Mucosa of rectum (tissue), 2 donors: Measurements from ENCODE around the gene CD163.
"Not testable (repeated sequence)": the region's sequence is repeated elsewhere in the genome, so short reads cannot be mapped to it uniquely, and the experiment has no call there.

ENCODE experiments used
- H3K27ac ChIP-seq, 2 donors: one replicate each; pipeline ENCODE4 v1.7.0; 2013; ENCODE audit warnings: inconsistent platforms in 2 of 2, low read depth in 2 of 2, low read length in 2 of 2
- H3K27me3 ChIP-seq, 2 donors: one replicate each; pipeline ENCODE4 v1.7.0; 2013; ENCODE audit warnings: low read length in 2 of 2; ENCODE audit not compliant: control insufficient read depth in 2 of 2, insufficient read depth in 2 of 2
- H3K36me3 ChIP-seq, 2 donors: one replicate each; pipeline ENCODE4 v1.7.0; 2013; ENCODE audit warnings: low read length in 2 of 2; ENCODE audit not compliant: control insufficient read depth in 2 of 2, insufficient read depth in 2 of 2
- H3K4me1 ChIP-seq, 2 donors: one replicate each; pipeline ENCODE4 v1.7.0; 2013; ENCODE audit warnings: low read length in 2 of 2, mild to moderate bottlenecking in 1 of 2; ENCODE audit not compliant: control insufficient read depth in 2 of 2, insufficient read depth in 2 of 2
- H3K4me3 ChIP-seq, 2 donors: one replicate each; pipeline ENCODE4 v1.7.0; 2013; ENCODE audit warnings: low read length in 2 of 2
- H3K9ac ChIP-seq, 2 donors: one replicate each; pipeline ENCODE4 v1.7.0; 2013; ENCODE audit warnings: low read length in 2 of 2, low read depth in 1 of 2, mild to moderate bottlenecking in 1 of 2
- H3K9me3 ChIP-seq, 2 donors: one replicate each; pipeline ENCODE4 v1.7.0; 2013; ENCODE audit warnings: low read length in 2 of 2; ENCODE audit not compliant: control insufficient read depth in 2 of 2
- donor health status: healthy.
- donor health status: Normal muscosa, but diverticular disease.

CD163 gene

GRCh38 chr12:7503686-7504415 lies at the start of gene CD163:
Gene CD163 (minus strand): TSS chr12:7503777. CDS start chr12:7503690, 87 bp downstream.
- H3K36me3 ChIP-seq, result no peaks in the 10 kb centered on the region
- no peaks in the 10 kb centered on the region for H3K27me3 ChIP-seq
- H3K4me3 ChIP-seq, result peak within 1 kb of the TSS; percentile 35 to 45
- no peaks in the 10 kb centered on the region for H3K9me3 ChIP-seq
- peak within 1 kb of the TSS; percentile 13 to 44 for H3K27ac ChIP-seq
- peak within 1 kb of the TSS in 1 of 2 donors; percentile 10 for H3K9ac ChIP-seq
- no peaks in the 10 kb centered on the region for H3K4me1 ChIP-seq

DNA sequence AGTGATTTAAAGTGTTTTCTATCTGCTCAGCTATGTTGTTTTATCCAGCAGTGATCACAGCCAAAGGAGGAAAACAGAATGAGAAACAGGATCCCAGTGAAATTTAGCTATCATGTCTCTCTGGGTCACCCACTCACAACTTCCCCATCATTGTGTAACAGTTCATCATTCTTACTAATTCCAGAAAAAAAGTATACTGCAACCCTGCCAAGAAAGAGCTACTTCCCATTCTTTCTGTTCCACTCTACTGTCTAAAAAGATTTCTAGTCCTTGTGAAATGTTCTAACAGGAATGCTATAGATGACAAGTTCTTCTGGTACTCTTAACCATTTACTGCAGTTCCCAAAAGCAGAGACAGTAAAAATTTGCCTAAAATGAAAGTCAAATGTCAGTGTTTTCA lies 39.2 kb upstream of the CD163 start:
- no peaks in the 10 kb centered on the region for H3K9me3 ChIP-seq
- H3K4me1 ChIP-seq, result no peaks in the 10 kb centered on the region
- H3K9ac ChIP-seq, result no peak overlapping the region
- H3K27ac ChIP-seq, result peak overlapping the region in 1 of 2 donors; percentile 42
- H3K36me3 ChIP-seq, result no peaks in the 10 kb centered on the region
- no peak overlapping the region for H3K4me3 ChIP-seq
- H3K27me3 ChIP-seq, result no peaks in the 10 kb centered on the region

GRCh38 chr12:7542046-7542445 lies 38.5 kb upstream of the CD163 start:
- Histone ChIP-seq H3K9me3 (no peaks in the 10 kb centered on the region), H3K4me1 (no peaks in the 10 kb centered on the region), H3K4me3 (no peak overlapping the region), H3K27me3 (no peaks in the 10 kb centered on the region), H3K9ac (no peak overlapping the region), H3K36me3 (no peaks in the 10 kb centered on the region), H3K27ac (peak overlapping the region in 1 of 2 donors; percentile 42)

DNA sequence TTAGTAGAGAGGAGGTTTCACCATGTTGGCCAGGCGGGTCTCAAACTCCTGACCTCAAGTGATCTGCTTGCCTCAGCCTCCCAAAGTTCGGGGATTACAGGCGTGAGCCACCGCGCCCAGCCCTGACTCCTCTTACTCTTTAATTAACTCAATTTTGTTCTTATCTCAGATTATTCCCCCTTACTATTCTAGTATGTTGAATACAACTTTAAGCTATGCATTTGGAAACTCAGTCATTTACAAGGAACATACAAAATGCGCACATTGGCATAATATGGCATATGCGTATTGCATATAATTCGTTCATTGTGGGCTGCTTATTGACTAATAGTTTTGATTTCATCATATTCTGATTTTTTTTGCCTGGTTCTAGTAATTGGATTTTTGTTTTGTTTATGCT lies 10.8 kb upstream of the CD163 start:
- H3K9ac ChIP-seq, result no peak overlapping the region
- H3K36me3 ChIP-seq, result no peaks in the 10 kb centered on the region
- no peaks in the 10 kb centered on the region for H3K4me1 ChIP-seq
- no peaks in the 10 kb centered on the region for H3K9me3 ChIP-seq
- no peak overlapping the region for H3K27ac ChIP-seq
- no peak overlapping the region for H3K4me3 ChIP-seq
- H3K27me3 ChIP-seq, result no peaks in the 10 kb centered on the region

GRCh38 chr12:7512553-7512952 lies 9.0 kb upstream of the CD163 start:
- Histone ChIP-seq H3K9me3 (no peaks in the 10 kb centered on the region), H3K27me3 (no peaks in the 10 kb centered on the region), H3K4me1 (no peaks in the 10 kb centered on the region), H3K9ac (no peak overlapping the region), H3K4me3 (no peak overlapping the region), H3K36me3 (no peaks in the 10 kb centered on the region), H3K27ac (no peak overlapping the region)

DNA sequence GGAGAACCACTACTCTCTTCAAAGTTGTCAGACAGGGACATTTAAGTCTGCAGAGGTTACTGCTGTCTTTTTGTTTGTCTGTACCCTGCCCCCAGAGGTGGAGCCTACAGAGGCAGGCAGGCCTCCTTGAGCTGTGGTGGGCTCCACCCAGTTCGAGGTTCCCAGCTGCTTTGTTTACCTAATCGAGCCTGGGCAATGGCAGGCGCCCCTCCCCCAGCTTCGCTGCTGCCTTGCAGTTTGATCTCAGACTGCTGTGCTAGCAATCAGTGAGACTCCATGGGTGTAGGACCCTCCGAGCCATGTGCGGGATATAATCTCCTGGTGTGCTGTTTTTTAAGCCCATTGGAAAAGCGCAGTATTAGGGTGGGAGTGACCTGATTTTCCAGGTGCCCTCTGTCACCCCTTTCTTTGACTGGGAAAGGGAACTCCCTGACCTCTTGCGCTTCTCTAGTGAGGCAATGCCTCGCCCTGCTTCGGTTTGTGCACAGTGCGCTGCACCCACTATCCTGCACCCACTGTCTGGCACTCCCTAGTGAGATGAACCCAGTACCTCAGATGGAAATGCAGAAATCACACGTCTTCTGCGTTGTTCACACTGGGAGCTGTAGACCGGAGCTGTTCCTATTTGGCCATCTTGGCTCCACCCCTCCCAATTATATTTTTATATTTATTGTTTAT lies 6.4 kb upstream of the CD163 start:
- H3K4me3 ChIP-seq, H3K27me3 ChIP-seq, H3K9me3 ChIP-seq, H3K4me1 ChIP-seq, H3K9ac ChIP-seq, H3K36me3 ChIP-seq, H3K27ac ChIP-seq: not testable (repeated sequence)

GRCh38 chr12:7502612-7503011 lies 965 bp downstream of the CD163 start:
- Histone ChIP-seq H3K4me1 (no peaks in the 10 kb centered on the region), H3K4me3 (peak overlapping the region; percentile 35 to 45), H3K27ac (peak overlapping the region; percentile 13 to 44), H3K27me3 (no peaks in the 10 kb centered on the region), H3K36me3 (no peaks in the 10 kb centered on the region), H3K9me3 (no peaks in the 10 kb centered on the region), H3K9ac (peak overlapping the region in 1 of 2 donors; percentile 10)

GRCh38 chr12:7501031-7501588 lies 2.5 kb downstream of the CD163 start:
- no peaks in the 10 kb centered on the region for H3K4me1 ChIP-seq
- peak overlapping the region in 1 of 2 donors; percentile 22 for H3K27ac ChIP-seq
- no peaks in the 10 kb centered on the region for H3K27me3 ChIP-seq
- H3K9me3 ChIP-seq, result no peaks in the 10 kb centered on the region
- no peaks in the 10 kb centered on the region for H3K36me3 ChIP-seq
- H3K9ac ChIP-seq, result no peak overlapping the region
- no peak overlapping the region for H3K4me3 ChIP-seq

GRCh38 chr12:7499636-7500035 lies 3.9 kb downstream of the CD163 start:
- H3K36me3 ChIP-seq, result no peaks in the 10 kb centered on the region
- no peak overlapping the region for H3K4me3 ChIP-seq
- H3K4me1 ChIP-seq, result no peaks in the 10 kb centered on the region
- no peak overlapping the region for H3K9ac ChIP-seq
- peak overlapping the region in 1 of 2 donors; percentile 13 for H3K27ac ChIP-seq
- no peaks in the 10 kb centered on the region for H3K9me3 ChIP-seq
- H3K27me3 ChIP-seq, result no peaks in the 10 kb centered on the region

- H3K4me1 ChIP-seq, result no peaks in the 10 kb centered on the region
- peak overlapping the region in 1 of 2 donors; percentile 46 for H3K27ac ChIP-seq
- no peak overlapping the region for H3K4me3 ChIP-seq
- H3K9ac ChIP-seq, result no peak overlapping the region
- H3K36me3 ChIP-seq, result no peaks in the 10 kb centered on the region
- no peaks in the 10 kb centered on the region for H3K9me3 ChIP-seq
- no peaks in the 10 kb centered on the region for H3K27me3 ChIP-seq
Observed at GRCh38 chr12:7498809-7499208, 4.8 kb downstream of the CD163 start.
